Heart right ventricle (tissue), 16 donors: ENCODE results near the gene AUTS2. TPM values are rescaled to one million over a fixed set of nuclear protein-coding genes. Genes with fewer than 3 reads are reported as not detected.

Experiments
- ATAC-seq, 8 donors: fragments of 200-7000 bp; cut with Tn5 transposase; one replicate each; pipeline ENCODE4 v1.9.1; 2020; ENCODE audit warnings: mild to moderate bottlenecking in 8 of 8, moderate library complexity in 8 of 8, moderate number of reproducible peaks in 1 of 8
- DNase-seq, 2 donors: peaks; one replicate each; pipeline ENCODE4 v3.0.0-alpha.2; 2020
- H3K27ac ChIP-seq, 10 donors: fragments of 200-600 bp; sonication (generic) in 2 of 10; one replicate each; pipeline versions ENCODE4 v1.5.0 to v1.8.0; 2020 to 2022; ENCODE audit warnings: mild to moderate bottlenecking in 3 of 10
- H3K27me3 ChIP-seq, 7 donors: fragments of 200-600 bp; one replicate each; pipeline ENCODE4 v1.8.0; 2021 to 2022; ENCODE audit warnings: mild to moderate bottlenecking in 2 of 7
- H3K36me3 ChIP-seq, 9 donors: fragments of 200-600 bp; sonication (generic) in 1 of 9; one replicate each; pipeline versions ENCODE4 v1.5.0 to v1.8.0; 2020 to 2022; ENCODE audit warnings: mild to moderate bottlenecking in 2 of 9
- H3K4me1 ChIP-seq, 9 donors: fragments of 200-600 bp; sonication (generic) in 1 of 9; one replicate each; pipeline versions ENCODE4 v1.5.0 to v1.8.0; 2020 to 2022; ENCODE audit warnings: mild to moderate bottlenecking in 4 of 9
- H3K4me3 ChIP-seq, 10 donors: fragments of 200-600 bp; sonication (generic) in 2 of 10; one replicate each; pipeline versions ENCODE4 v1.5.0 to v1.8.0; 2020 to 2022; ENCODE audit warnings: mild to moderate bottlenecking in 7 of 10, moderate library complexity in 2 of 10
- H3K9me3 ChIP-seq, 11 donors: fragments of 200-600 bp in 10 of 11; sonication (generic) in 2 of 11; one replicate each; pipeline versions ENCODE4 v1.5.0 to v1.8.0; 2013 to 2022; ENCODE audit warnings: mild to moderate bottlenecking in 2 of 11, control low read depth in 1 of 11, moderate library complexity in 1 of 11
- WGBS, 2 donors: extraction: QIAGEN DNeasy Blood & Tissue Kit; methylation state at CpG; one replicate each; pipeline ENCODE4 v1.1.7; 2013; ENCODE audit warnings: inconsistent platforms in 1 of 2; 5-methylcytosine and 5-hydroxymethylcytosine counted together
- intact Hi-C, 10 donors: fragments of 100-400 bp; cut with DNase I; formaldehyde crosslinking; loops; one replicate each; pipeline versions ENCODE4 v1.11.1 to v1.14.2; 2022
- polyA plus RNA-seq, 2 donors: library from polyadenylated mRNA; stranded (reverse); fragments of 200-250 nt; gene quantifications; one replicate each; pipeline ENCODE4 v1.2.3, GENCODE V29; 2013
- total RNA-seq, 10 donors: library from RNA; stranded (reverse); fragmentation: NEBNext Ultra II Directional in 3 of 10; extraction: Animal tissue kit (Norgen Biotek cat#: 25700) in 3 of 10; gene quantifications; one replicate each; pipeline versions ENCODE4 v1.2.1 to v1.2.4, GENCODE V29; 2021 to 2023
- TF ChIP-seq, protein P1 (sequence below), 9 donors: fragments of 200-600 bp; sonication (generic) in 2 of 9; IDR thresholded peaks; one replicate each; pipeline versions ENCODE4 v1.5.0 to v1.8.0; 2021 to 2022; ENCODE audit warnings: antibody characterized with exemption in 9 of 9, mild to moderate bottlenecking in 5 of 9, moderate library complexity in 1 of 9
- donor health status: Arrhythmogenic right ventricular cardiomyopathy.
- donor health status: ischemic (EF 13 %, LVEDD 7.1; RV severe dilation, severe dysfunction).
- donor health status: healthy with polysubstance abuse.
- donor health status: DM: no; HTN: yes; CAD: no.
- donor health status: DM: no; HTN: no; CAD: no.
- donor health status: ischemic (EF 25% LVEDD 6.9; RV normal size, moderate dysfunction).
- donor health status: ischemic (EF 25% LVEDD 5.7; RV mildly dilated, moderate dysfunction).
- donor health status: healthy.
- donor health status: DM: yes; HTN: yes; CAD: no.
- donor health status: Ischemic cardiomyopathy.
- donor health status: ischemic (EF 35%, LVEDD 5.7; RV mildly dilated, moderate dysfunction).
- donor health status: nonischemic (EF 11% LVEDD 7.7; RV severe dilation, severe dysfunction).
- donor health status: DM: yes; HTN: yes; CAD: no.
- donor health status: PGD.
- donor health status: ischemic (EF 29% LVEDD 5.4; RV normal size, mild dysfunction).
- donor health status: nonischemic (EF 23%, LVEDD 6.1; RV moderate dilation, normal function).

AUTS2 gene
- total and polyA plus RNA-seq, 12 donors = 1.6 to 11.2 (median 7.3) TPM

GRCh38 chr7:70657989-70658632, 1059.8 kb downstream of the AUTS2 start:
- Histone ChIP-seq H3K27ac (no peak overlapping the region), H3K27me3 (no peaks in the 10 kb centered on the region), H3K4me1 (peaks cover 0 to 37% (median 12%) of the 10 kb centered on the region in 9 donors), H3K4me3 (no peak overlapping the region), H3K9me3 (no peaks in the 10 kb centered on the region), H3K36me3 (no peaks in the 10 kb centered on the region)
- intact Hi-C loops = no loop called here
- no peak for ATAC-seq
- no peak for DNase-seq
- TF ChIP-seq, protein P1, sequence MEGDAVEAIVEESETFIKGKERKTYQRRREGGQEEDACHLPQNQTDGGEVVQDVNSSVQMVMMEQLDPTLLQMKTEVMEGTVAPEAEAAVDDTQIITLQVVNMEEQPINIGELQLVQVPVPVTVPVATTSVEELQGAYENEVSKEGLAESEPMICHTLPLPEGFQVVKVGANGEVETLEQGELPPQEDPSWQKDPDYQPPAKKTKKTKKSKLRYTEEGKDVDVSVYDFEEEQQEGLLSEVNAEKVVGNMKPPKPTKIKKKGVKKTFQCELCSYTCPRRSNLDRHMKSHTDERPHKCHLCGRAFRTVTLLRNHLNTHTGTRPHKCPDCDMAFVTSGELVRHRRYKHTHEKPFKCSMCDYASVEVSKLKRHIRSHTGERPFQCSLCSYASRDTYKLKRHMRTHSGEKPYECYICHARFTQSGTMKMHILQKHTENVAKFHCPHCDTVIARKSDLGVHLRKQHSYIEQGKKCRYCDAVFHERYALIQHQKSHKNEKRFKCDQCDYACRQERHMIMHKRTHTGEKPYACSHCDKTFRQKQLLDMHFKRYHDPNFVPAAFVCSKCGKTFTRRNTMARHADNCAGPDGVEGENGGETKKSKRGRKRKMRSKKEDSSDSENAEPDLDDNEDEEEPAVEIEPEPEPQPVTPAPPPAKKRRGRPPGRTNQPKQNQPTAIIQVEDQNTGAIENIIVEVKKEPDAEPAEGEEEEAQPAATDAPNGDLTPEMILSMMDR (IDR thresholded peaks at IDR 0.05) = no peak
- 93 to 95% methylated on average over 9 of the region's 9 CpGs for WGBS, 2 donors

- 92 to 94% methylated on average over 8 of the region's 8 CpGs for WGBS, 2 donors
- no peak for DNase-seq
- Histone ChIP-seq H3K27me3 (no peaks in the 10 kb centered on the region), H3K9me3 (no peaks in the 10 kb centered on the region), H3K4me3 (no peak overlapping the region), H3K4me1 (peaks cover 0 to 37% (median 12%) of the 10 kb centered on the region in 9 donors), H3K27ac (no peak overlapping the region), H3K36me3 (no peaks in the 10 kb centered on the region)
- ATAC-seq = no peak
- TF ChIP-seq, protein P1 (IDR thresholded peaks at IDR 0.05) = no peak
- intact Hi-C loops = no loop called here
These were observed 1061.0 kb downstream of the AUTS2 start for GRCh38 chr7:70659263-70659662.

GRCh38 chr7:70660154-70660818, 1062.0 kb downstream of the AUTS2 start:
- no peaks in the 10 kb centered on the region for H3K36me3 ChIP-seq
- H3K27me3 ChIP-seq = no peaks in the 10 kb centered on the region
- intact Hi-C loops = no loop called here
- no peak for ATAC-seq
- WGBS, 2 donors = 90 to 93% methylated on average over 10 of the region's 10 CpGs
- no peak overlapping the region for H3K4me3 ChIP-seq
- H3K9me3 ChIP-seq = no peaks in the 10 kb centered on the region
- DNase-seq = no peak
- peaks cover 0 to 29% (median 5%) of the 10 kb centered on the region in 9 donors for H3K4me1 ChIP-seq
- TF ChIP-seq, protein P1 (IDR thresholded peaks at IDR 0.05) = no peak
- no peak overlapping the region for H3K27ac ChIP-seq

- peaks cover 0 to 27% (median 4%) of the 10 kb centered on the region in 9 donors for H3K4me1 ChIP-seq
- ATAC-seq (no peak), DNase-seq (no peak)
- H3K27ac ChIP-seq = peak overlapping the region in 1 of 10 donors; percentile 26
- TF ChIP-seq, protein P1 (IDR thresholded peaks at IDR 0.05) = no peak
- no peaks in the 10 kb centered on the region for H3K9me3 ChIP-seq
- intact Hi-C loops = no loop called here
- no peaks in the 10 kb centered on the region for H3K36me3 ChIP-seq
- no peak overlapping the region for H3K4me3 ChIP-seq
- no peaks in the 10 kb centered on the region for H3K27me3 ChIP-seq
- 93 to 98% methylated on average over 3 of the region's 3 CpGs for WGBS, 2 donors
These were observed 1062.5 kb downstream of the AUTS2 start for GRCh38 chr7:70660819-70661191.
